AG20443 (cell line): ENCODE measurements around the gene RBM19.
"Not testable (repeated sequence)": the region's sequence is repeated elsewhere in the genome, so short reads cannot be mapped to it uniquely, and the experiment has no call there.

Source experiments
- DNase-seq: peaks from one replicate; pipeline ENCODE4 v3.0.0; 2012; ENCODE audit warnings: low spot score, mixed read lengths

Gene RBM19

GRCh38 chr12:113929312-113929989 is 36.7 kb downstream of the RBM19 start:
- DNase-seq, result no peak

DNA sequence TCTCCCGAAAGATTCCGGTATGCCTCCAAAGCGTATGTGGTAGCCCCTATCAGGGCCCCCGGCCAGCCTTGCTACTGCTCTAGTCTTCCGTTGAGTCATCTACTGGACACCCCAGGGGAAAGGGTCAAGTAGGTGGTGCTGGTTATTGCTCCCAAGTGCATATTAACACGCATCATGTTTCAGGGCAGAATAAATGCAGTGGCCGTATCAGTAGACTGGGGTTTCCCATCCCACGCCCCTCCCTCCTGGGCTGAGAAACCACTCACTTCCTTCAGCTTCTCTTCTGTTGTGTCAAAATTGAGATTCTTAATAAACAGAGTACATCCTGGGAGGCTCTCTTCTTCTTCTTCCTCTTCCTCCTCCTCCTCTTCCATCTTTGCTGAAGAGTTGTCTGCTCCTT is 39.3 kb downstream of the RBM19 start:
- no peak for DNase-seq

DNA sequence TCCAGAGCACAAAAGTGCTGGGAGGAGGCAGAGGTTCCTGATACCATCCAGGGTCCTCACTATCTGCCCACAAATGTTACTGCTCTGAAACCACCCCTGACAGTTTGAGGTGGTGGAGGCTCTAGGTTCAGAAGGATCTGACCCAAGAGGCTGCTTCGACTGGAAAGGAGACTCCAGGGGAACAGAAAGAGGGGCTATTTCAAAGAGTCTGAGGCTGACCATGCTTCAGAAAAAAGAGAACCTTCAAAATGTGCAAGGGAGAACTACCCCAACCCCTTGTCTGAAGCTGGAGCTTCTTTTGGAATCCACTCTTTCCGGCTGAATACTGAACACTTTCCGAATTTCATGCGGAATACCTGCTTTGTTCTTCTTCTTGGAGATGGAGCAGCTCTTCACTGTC is 41.8 kb downstream of the RBM19 start:
- no peak for DNase-seq

- no peak for DNase-seq
Observed at GRCh38 chr12:113923251-113923650, 42.9 kb downstream of the RBM19 start.

- DNase-seq, result no peak
Observed at GRCh38 chr12:113921430-113921829, 44.7 kb downstream of the RBM19 start.

- no peak for DNase-seq
Observed at GRCh38 chr12:113919791-113920190, 46.3 kb downstream of the RBM19 start.

DNA sequence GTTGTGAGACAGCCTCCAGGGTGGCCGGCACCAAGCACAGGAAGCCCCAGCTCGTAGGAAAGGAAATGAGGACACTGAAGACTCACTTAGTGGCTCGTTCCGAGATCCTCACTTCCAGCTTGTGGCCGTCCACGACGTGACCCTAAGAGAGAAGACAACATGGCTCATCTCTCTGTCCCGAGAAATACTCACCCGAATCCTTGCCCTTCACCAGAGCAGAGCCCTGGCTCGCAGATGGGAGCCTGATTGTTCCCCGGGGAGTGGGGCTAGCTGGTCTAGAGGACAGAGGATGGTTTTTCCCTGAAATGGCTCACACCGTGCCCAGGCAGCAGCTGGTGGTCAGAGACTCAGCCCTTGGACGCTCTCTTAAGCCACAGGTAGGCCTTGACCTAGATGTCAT is 47.8 kb downstream of the RBM19 start:
- DNase-seq, result no peak

GRCh38 chr12:113917393-113917792 is 48.7 kb downstream of the RBM19 start:
- no peak for DNase-seq

GRCh38 chr12:113914806-113915205 is 51.3 kb downstream of the RBM19 start:
- DNase-seq, result no peak

DNA sequence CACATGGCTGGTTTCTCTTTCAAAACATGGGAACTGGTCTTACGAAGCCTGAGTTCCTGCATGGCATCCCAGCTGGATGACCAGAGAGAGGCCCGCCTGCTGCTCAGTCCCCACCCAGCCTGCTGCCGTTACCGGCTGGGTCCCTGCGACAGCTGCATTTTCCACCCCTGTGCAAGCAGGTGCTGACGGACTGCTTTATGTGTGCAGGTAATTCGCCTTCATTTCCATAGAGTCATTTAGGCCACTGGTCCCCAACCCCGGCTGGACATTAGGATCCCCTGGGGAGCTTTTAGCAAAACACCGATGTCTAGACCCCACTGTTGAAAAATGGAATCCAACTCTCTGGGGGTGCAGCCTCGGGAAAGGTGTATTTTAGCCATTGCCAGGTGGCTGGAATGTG is 51.9 kb downstream of the RBM19 start:
- no peak for DNase-seq

DNA sequence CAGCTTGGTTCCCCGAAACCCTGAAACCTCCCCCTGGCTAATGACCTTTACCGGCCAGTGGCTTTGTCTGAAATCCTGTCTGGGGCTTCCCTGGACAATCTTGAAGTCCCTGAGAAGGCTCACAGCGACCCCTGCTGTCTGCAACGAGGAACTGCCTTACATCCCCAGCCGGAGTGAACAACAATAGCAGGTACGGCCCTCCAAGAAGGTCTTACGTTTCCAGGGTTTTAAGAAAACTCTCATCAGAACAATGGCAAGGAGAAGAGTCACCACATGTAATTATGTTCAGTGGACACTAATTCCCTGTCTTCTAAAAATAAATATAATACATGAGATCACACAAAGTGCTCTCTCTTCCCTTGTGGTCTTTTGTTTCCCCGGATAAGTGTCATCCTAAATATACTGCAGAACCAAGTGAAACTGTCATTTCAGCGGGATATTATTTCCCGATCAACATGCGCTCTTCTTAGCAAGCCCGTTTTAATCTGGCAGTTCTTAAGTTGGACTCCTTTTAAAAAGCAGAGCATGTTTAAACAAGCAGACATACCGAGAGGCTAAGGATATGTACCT is 53.3 kb downstream of the RBM19 start:
- DNase-seq, result peak; percentile 85

- DNase-seq, result no peak
Observed at GRCh38 chr12:113911971-113912759, 54.0 kb downstream of the RBM19 start.

GRCh38 chr12:113910751-113911272 is 55.3 kb downstream of the RBM19 start:
- no peak for DNase-seq

DNA sequence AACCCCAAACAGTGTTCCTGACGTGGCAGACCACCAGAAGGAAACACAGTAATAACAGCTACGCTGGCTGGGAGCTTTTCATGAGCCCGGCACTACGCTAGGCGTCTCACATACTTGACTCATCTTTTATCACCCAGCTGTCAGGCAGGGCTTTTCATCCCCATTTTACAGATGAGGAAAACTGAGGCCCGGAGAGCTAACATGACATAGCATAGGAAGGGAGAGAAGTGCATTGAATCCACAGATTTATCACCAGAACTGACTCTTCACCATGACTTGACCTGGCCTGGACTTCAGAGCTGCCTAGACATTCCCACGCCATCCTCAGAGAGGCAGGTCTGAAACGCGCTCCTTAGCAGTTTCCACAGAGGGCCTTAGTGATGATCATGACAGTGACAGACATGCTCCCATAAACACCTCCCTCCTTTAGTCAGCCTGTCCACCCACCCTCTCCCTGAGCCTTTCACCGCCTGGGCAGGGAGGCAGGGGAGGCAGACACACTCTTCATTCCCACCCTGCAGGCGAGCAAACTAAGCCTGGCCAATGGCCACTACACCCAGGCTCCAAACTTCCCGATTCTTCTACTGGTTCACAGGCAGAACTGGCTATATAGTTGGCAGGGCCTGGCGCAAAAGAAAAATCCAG is 56.2 kb downstream of the RBM19 start:
- DNase-seq, result no peak

DNA sequence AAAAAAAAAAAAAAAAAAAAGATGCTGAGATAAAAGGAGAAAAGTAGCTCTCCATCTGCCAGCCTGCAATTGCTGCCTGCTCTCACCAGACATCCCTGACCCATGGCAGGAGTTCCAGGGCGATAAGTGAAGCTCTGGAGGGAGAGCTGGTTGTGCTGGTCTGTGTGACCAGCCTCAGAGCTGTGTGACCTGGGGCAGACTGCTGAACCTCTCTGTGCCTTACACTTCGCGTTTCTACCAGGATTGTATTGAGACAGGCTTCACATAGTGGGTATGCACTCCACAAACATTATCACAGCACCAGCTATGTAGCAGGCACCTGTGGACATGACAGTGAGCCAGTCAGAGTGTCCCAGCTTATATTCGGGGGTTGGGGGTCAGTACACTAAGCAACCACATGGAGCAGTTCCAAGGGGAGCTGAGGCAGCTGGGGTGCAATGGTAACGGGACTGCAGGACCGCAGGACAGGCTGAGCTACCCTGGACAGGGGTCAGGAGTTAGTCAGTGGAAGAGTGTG is 57.5 kb downstream of the RBM19 start:
- DNase-seq, result no peak

DNA sequence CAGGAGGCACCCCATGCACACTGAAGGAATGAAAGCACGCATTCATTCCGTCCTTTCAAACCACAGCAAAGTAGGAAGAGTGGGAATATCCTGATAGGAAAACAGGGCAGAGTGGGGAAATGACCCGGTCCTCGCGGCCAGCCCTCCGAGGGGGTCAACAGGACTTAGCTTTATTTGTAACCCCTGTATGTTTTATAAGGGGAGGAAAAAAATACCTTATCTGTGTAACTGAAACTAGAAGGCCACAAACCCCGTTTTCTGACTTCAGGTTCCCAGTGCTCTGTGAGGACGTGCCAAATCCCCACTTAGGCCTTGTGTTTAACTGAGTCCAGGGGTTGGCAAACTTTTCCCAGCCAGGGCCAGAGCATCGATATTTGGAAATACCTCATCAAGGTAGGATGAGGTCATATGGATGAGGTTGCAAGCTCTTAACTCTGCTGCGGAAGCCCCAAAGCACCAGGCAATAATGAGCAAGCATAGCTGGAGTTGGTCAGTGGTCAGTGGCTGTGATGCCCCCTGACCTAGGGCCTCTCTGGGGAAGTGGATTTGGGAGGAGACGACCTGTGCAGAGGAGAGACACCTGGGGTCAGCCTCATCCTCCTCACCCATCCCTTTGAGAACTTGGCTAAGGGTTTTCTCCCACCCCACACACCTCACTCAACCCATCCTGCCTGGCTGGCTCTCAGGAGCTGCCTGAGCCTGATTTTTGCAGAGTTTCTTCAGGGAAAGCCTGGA is 58.5 kb downstream of the RBM19 start:
- no peak for DNase-seq

DNA sequence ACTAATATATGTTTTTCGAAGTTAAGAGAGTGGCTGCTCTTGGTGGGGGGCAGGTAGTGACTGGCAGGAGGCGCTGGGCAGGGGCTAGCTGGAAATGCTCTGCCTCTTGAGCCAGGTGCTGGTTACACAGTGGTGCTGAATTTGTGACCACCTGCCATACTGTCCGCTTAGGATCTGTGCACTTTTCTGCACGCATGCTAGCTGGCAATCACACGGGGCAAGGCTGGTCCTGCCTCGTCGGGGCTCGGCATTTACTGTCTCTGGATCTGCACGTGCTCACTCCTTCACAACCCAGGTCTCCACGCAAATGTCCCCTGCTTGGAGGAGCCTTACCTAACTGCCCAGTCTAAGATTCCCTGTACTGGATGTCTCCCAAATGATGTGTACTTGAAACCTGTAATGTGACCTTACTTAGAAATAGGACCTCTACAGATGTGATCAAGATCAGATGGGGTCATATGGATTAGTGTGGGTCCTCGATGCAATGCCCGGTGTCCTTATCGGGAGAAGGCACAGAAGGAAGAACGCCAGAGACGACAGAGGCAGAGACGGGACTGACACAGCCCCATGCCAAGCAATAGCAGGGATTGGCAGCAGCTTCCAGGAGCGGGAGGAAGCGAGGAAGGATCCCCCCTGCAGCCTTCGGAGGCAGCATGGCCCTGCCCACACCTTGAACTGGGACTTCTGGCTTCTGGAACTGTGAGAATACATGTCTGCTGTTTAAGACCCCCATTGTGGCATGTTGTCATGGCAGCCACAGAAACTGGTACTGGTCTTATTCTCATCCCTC is 59.5 kb downstream of the RBM19 start:
- DNase-seq, result no peak

- DNase-seq, result no peak
Observed at GRCh38 chr12:113905829-113906228, 60.3 kb downstream of the RBM19 start.

GRCh38 chr12:113903381-113903863 is 62.7 kb downstream of the RBM19 start:
- DNase-seq, result no peak

DNA sequence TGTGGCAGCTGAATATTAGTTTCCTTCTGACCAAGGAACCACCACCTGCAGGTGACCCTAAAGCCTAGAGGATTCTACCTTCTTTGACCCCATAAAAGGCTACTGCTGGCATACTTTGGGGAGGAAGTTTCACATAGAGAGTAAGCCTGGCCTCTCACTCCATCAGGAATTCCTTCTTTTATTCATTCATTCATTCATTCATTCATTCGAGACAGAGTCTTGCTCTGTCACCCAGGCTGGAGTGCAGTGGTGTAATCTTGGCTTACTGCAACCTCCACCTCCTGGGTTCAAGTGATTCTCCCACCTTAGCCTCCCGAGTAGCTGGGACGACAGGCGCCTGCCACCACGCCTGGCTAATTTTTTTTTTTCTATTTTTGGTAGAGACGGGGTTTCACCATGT is 64.8 kb downstream of the RBM19 start:
- DNase-seq, result not testable (repeated sequence)

- no peak for DNase-seq
Observed at GRCh38 chr12:113900716-113901115, 65.4 kb downstream of the RBM19 start.
